H1 (cell line): ENCODE data around the gene DNAJB6. TPM values are rescaled to one million over a fixed set of nuclear protein-coding genes. Genes with fewer than 3 reads are reported as not detected.

Experiments used
- CTCF ChIA-PET: fragments of 300-600 bp; sonication (Branson Sonifier 250); formaldehyde crosslinking; loops from one replicate; lab custom pipeline; 2021; ENCODE audit not compliant: partially characterized antibody; lab: Charles Lee
- POLR2A ChIA-PET: fragments of 300-600 bp; sonication (Branson Sonifier 250); formaldehyde crosslinking; loops from one replicate; lab custom pipeline; 2021; ENCODE audit warnings: inconsistent platforms; ENCODE audit not compliant: partially characterized antibody; lab: Charles Lee
- DNase-seq, 2 experiments: peaks; one replicate each; pipeline versions ENCODE4 v3.0.0 to v3.0.0-alpha.2; 2010 to 2022; ENCODE audit warnings: low spot score in 2 of 2, low read depth in 1 of 2, mixed read lengths in 1 of 2
- FAIRE-seq: peaks from 2 replicates; lab custom pipeline; 2011; peaks lifted over from hg19 to GRCh38; lab: Jason Lieb, UNC
- H2AFZ ChIP-seq: 2 replicates; pipeline ENCODE4 v1.8.1; 2012; ENCODE audit warnings: low read length, inconsistent platforms
- H2AK5ac ChIP-seq: 2 replicates; pipeline ENCODE4 v1.6.1; 2013; ENCODE audit warnings: low read depth, low read length
- H2BK120ac ChIP-seq: replicated peaks from 2 replicates; pipeline ENCODE3; 2013; ENCODE audit warnings: low read depth, low read length, inconsistent platforms
- H2BK12ac ChIP-seq: 2 replicates; pipeline ENCODE4 v1.6.1; 2013; ENCODE audit warnings: low read depth, low read length
- H2BK15ac ChIP-seq: 2 replicates; pipeline ENCODE4 v1.6.1; 2013; ENCODE audit warnings: low read length
- H2BK20ac ChIP-seq: 2 replicates; pipeline ENCODE4 v1.6.1; 2013; ENCODE audit warnings: low read length
- H2BK5ac ChIP-seq: 2 replicates; pipeline ENCODE4 v1.6.1; 2013; ENCODE audit warnings: low read depth, low read length
- H3K14ac ChIP-seq: 2 replicates; pipeline ENCODE4 v1.6.1; 2013; ENCODE audit warnings: inconsistent platforms; ENCODE audit not compliant: insufficient read length
- H3K18ac ChIP-seq: 2 replicates; pipeline ENCODE4 v1.6.1; 2013; ENCODE audit warnings: low read length; ENCODE audit errors: extremely low read depth
- H3K23ac ChIP-seq: 2 replicates; pipeline ENCODE4 v1.6.1; 2013; ENCODE audit warnings: inconsistent platforms; ENCODE audit not compliant: insufficient read length
- H3K23me2 ChIP-seq: 2 replicates; pipeline ENCODE4 v1.6.1; 2013; ENCODE audit warnings: low read depth, low read length
- H3K27ac ChIP-seq: 2 replicates; pipeline ENCODE4 v1.6.1; 2011; ENCODE audit warnings: low read depth, low read length, inconsistent platforms
- H3K27me3 ChIP-seq, 4 experiments: replicated peaks in 1 of 4; 1 replicate in 1 of 4; 2 replicates in 3 of 4; pipeline versions ENCODE4 v1.6.1 to v1.8.1; 2011 to 2013; ENCODE audit warnings: low read length in 3 of 4, mild to moderate bottlenecking in 3 of 4, inconsistent platforms in 2 of 4, mixed read lengths in 2 of 4, moderate library complexity in 1 of 4; ENCODE audit not compliant: control insufficient read depth in 3 of 4, insufficient read depth in 3 of 4; ENCODE audit errors: extremely low read depth in 1 of 4
- H3K36me3 ChIP-seq, 4 experiments: 2 replicates each; pipeline versions ENCODE4 v1.6.1 to v1.8.1; 2011 to 2013; ENCODE audit warnings: mild to moderate bottlenecking in 4 of 4, low read length in 3 of 4, moderate library complexity in 2 of 4, control low read depth in 1 of 4, inconsistent platforms in 1 of 4; ENCODE audit not compliant: insufficient read depth in 4 of 4, control insufficient read depth in 2 of 4
- H3K4ac ChIP-seq: replicated peaks from 2 replicates; pipeline ENCODE3; 2013; ENCODE audit warnings: low read length, low read depth, mixed read lengths, inconsistent platforms; ENCODE audit not compliant: insufficient read length
- H3K4me1 ChIP-seq, 4 experiments: replicated peaks in 1 of 4; 1 replicate in 1 of 4; 2 replicates in 3 of 4; pipeline versions ENCODE4 v1.6.1 to v1.8.1; 2011 to 2013; ENCODE audit warnings: low read length in 3 of 4, inconsistent platforms in 2 of 4, mixed read lengths in 1 of 4; ENCODE audit not compliant: insufficient read depth in 4 of 4, control insufficient read depth in 3 of 4
- H3K4me2 ChIP-seq, 2 experiments: 2 replicates each; pipeline versions ENCODE4 v1.6.1 to v1.8.1; 2011 to 2013; ENCODE audit warnings: low read depth in 2 of 2, low read length in 2 of 2, control low read depth in 1 of 2, inconsistent platforms in 1 of 2, mild to moderate bottlenecking in 1 of 2; ENCODE audit not compliant: insufficient read depth in 1 of 2
- H3K4me3 ChIP-seq, 4 experiments: fragments of 200-600, 300-600 bp in 1 of 4; sonication (generic), shearing (Covaris generic), sonication (Bioruptor Twin) in 1 of 4; 2 replicates each; pipeline versions ENCODE4 v1.5.1 to v1.8.1; 2011 to 2016; ENCODE audit warnings: low read length in 4 of 4, low read depth in 3 of 4, control low read depth in 2 of 4, inconsistent platforms in 2 of 4, mild to moderate bottlenecking in 2 of 4, mixed read lengths in 1 of 4, moderate library complexity in 1 of 4; ENCODE audit not compliant: insufficient read depth in 2 of 4; ENCODE audit errors: extremely low read depth in 1 of 4
- H3K56ac ChIP-seq: replicated peaks from 2 replicates; pipeline ENCODE3; 2013; ENCODE audit warnings: low read depth, mild to moderate bottlenecking, mixed read lengths, low read length, inconsistent platforms; ENCODE audit not compliant: insufficient read length
- H3K79me1 ChIP-seq: 2 replicates; pipeline ENCODE4 v1.6.1; 2013; ENCODE audit warnings: low read depth, low read length, control low read depth
- H3K79me2 ChIP-seq, 2 experiments: 2 replicates each; pipeline versions ENCODE4 v1.6.1 to v1.8.1; 2012 to 2013; ENCODE audit warnings: low read length in 2 of 2, mild to moderate bottlenecking in 2 of 2, inconsistent platforms in 1 of 2; ENCODE audit not compliant: insufficient read depth in 2 of 2, control insufficient read depth in 1 of 2
- H3K9ac ChIP-seq, 4 experiments: replicated peaks in 1 of 4; 1 replicate in 1 of 4; 2 replicates in 3 of 4; pipeline versions ENCODE4 v1.6.1 to v1.8.1; 2011 to 2013; ENCODE audit warnings: low read depth in 3 of 4, low read length in 3 of 4, control low read depth in 2 of 4, mild to moderate bottlenecking in 2 of 4, moderate library complexity in 2 of 4, inconsistent platforms in 1 of 4; ENCODE audit errors: extremely low read depth in 1 of 4
- H3K9me3 ChIP-seq, 2 experiments: 2 replicates each; pipeline versions ENCODE4 v1.6.1 to v1.8.1; 2012 to 2013; ENCODE audit warnings: mild to moderate bottlenecking in 2 of 2, moderate library complexity in 2 of 2, control low read depth in 1 of 2, inconsistent platforms in 1 of 2, low read depth in 1 of 2, low read length in 1 of 2, mixed read lengths in 1 of 2; ENCODE audit not compliant: insufficient read depth in 2 of 2
- H4K20me1 ChIP-seq, 2 experiments: replicated peaks in 1 of 2; 2 replicates each; pipeline versions ENCODE3 to v1.8.1; 2011 to 2013; ENCODE audit warnings: inconsistent platforms in 2 of 2, low read length in 2 of 2, mild to moderate bottlenecking in 1 of 2; ENCODE audit not compliant: insufficient read depth in 2 of 2, control insufficient read depth in 1 of 2
- H4K5ac ChIP-seq: 2 replicates; pipeline ENCODE4 v1.6.1; 2013; ENCODE audit warnings: low read length, low read depth, mixed read lengths, inconsistent platforms; ENCODE audit not compliant: insufficient read length
- H4K8ac ChIP-seq: 2 replicates; pipeline ENCODE4 v1.8.0; 2013; ENCODE audit warnings: mild to moderate bottlenecking, moderate library complexity, low read length, inconsistent platforms; ENCODE audit not compliant: insufficient read depth; ENCODE audit errors: extremely low read depth
- H4K91ac ChIP-seq: replicated peaks from 2 replicates; pipeline ENCODE3; 2013; ENCODE audit warnings: low read length, mixed read lengths, inconsistent platforms; ENCODE audit not compliant: insufficient read length
- ATF3 ChIP-seq: IDR thresholded peaks from 2 replicates; pipeline ENCODE4 v1.6.1; 2011; ENCODE audit warnings: low read depth, mild to moderate bottlenecking, low read length; ENCODE audit not compliant: insufficient read depth
- BACH1 ChIP-seq: IDR thresholded peaks from 2 replicates; pipeline ENCODE4 v1.6.1; 2012; ENCODE audit warnings: low read length, improper control_type of control experiment
- BRCA1 ChIP-seq: IDR thresholded peaks from 2 replicates; pipeline ENCODE4 v1.6.1; 2012; ENCODE audit warnings: low read depth, low read length, improper control_type of control experiment
- JUND ChIP-seq: IDR thresholded peaks from 2 replicates; pipeline ENCODE4 v1.6.1; 2011; ENCODE audit warnings: mild to moderate bottlenecking, improper control_type of control experiment, low read length
- WGBS, 2 experiments: shearing (Covaris generic) in 1 of 2; methylation state at CpG; one replicate each; pipeline versions ENCODE4 v1.1.6 to v1.1.7; 2013 to 2015; ENCODE audit warnings: low lambda C conversion rate in 2 of 2, mixed read lengths in 2 of 2, inconsistent platforms in 1 of 2, low coverage in 1 of 2, missing lambda C conversion rate in 1 of 2; ENCODE audit not compliant: insufficient replicate concordance in 2 of 2, insufficient coverage in 1 of 2, insufficient read length in 1 of 2; ENCODE audit errors: extremely low coverage in 1 of 2, missing lambda C conversion rate in 1 of 2; 5-methylcytosine and 5-hydroxymethylcytosine counted together
- polyA plus RNA-seq, 7 experiments: library from polyadenylated mRNA; depleted of rRNA in 3 of 7; stranded (reverse) in 5 of 7; unstranded in 2 of 7; fragments of >200 nt in 5 of 7; fragments of 200-250 nt in 2 of 7; gene quantifications; 1 replicate in 5 of 7; 2 replicates in 1 of 7; 4 replicates in 1 of 7; pipeline versions ENCODE4 v1.2.1 to v1.2.3, GENCODE V29; 2011 to 2013; ENCODE audit warnings: missing spikeins in 2 of 7, mixed read lengths in 2 of 7
- total RNA-seq: library from RNA; stranded (reverse); fragmentation: NEBNext Ultra II Directional; extraction: Animal tissue kit (Norgen Biotek cat#: 25700); gene quantifications from 2 replicates; pipeline ENCODE4 v1.2.1, GENCODE V29; 2021

DNAJB6 gene
- total and polyA plus RNA-seq, 2 of the 8 experiments (the other 6 are each of a cell fraction or from before 2014, with no cell fraction given), result 166 to 295 TPM

- H3K79me2 ChIP-seq, result no peaks in the 10 kb centered on the region
Measured at GRCh38 chr7:157459966-157460365, 123.2 kb downstream of the DNAJB6 start.

More at GRCh38 chr7:157459966-157460365, 123.2 kb downstream of the DNAJB6 start:
- H4K5ac ChIP-seq, result no peak overlapping the region
- H3K18ac ChIP-seq, result no peak overlapping the region; the same call in 1 of the 2 replicates
- H4K20me1 ChIP-seq, result peaks cover 0 to 4% of the 10 kb centered on the region in 2 experiments
- H2AFZ ChIP-seq, result no peak overlapping the region
- no peaks in the 10 kb centered on the region for H3K79me1 ChIP-seq
- no peak overlapping the region for H3K4ac ChIP-seq
- H2BK12ac ChIP-seq, result no peak overlapping the region
- H2BK15ac ChIP-seq, result no peak overlapping the region
- H3K4me3 ChIP-seq, result no peak overlapping the region
- no peak overlapping the region for H2BK120ac ChIP-seq
- no peak overlapping the region for H2BK20ac ChIP-seq
- peaks cover 0 to 4% of the 10 kb centered on the region in 2 experiments; a peak in 1 of 4 replicates for H3K9me3 ChIP-seq
- H2BK5ac ChIP-seq, result no peak overlapping the region
- H4K91ac ChIP-seq, result no peak overlapping the region
- POLR2A ChIA-PET, result no interaction called here
- TF ChIP-seq JUND (no peak), ATF3 (no peak), BACH1 (no peak), BRCA1 (no peak)
- DNase-seq, result peak in 1 of 2 experiments; percentile 33
- H2AK5ac ChIP-seq, result no peak overlapping the region
- CTCF ChIA-PET, result interaction anchor here (1.3 to 3.3 kb wide), 3 partner anchors 9 to 28 kb away, joined by 4 to 12 read pairs (median 5); no protein-coding TSS in a partner anchor
- no peak overlapping the region for H3K4me2 ChIP-seq
- no peak overlapping the region for H4K8ac ChIP-seq
- no peaks in the 10 kb centered on the region for H3K23me2 ChIP-seq
- no peaks in the 10 kb centered on the region for H3K36me3 ChIP-seq
- no peak overlapping the region for H3K23ac ChIP-seq
- no peak overlapping the region for H3K27ac ChIP-seq
- no peak for FAIRE-seq
- peaks cover 0 to 9% (median 6%) of the 10 kb centered on the region in 4 experiments; a peak in 4 of 7 replicates for H3K4me1 ChIP-seq
- H3K14ac ChIP-seq, result no peak overlapping the region
- H3K27me3 ChIP-seq, result peaks cover 0 to 3% (median under 1%) of the 10 kb centered on the region in 4 experiments; a peak in 4 of 7 replicates
- no peak overlapping the region for H3K56ac ChIP-seq
- WGBS, 2 experiments, result 93% methylated on average over 11 of the region's 11 CpGs; no CpG with 5 or more reads in 1 of the 2 experiments
- no peak overlapping the region for H3K9ac ChIP-seq
